ENCODE measurements around the gene SLC47A1. TPM values are rescaled to one million over a fixed set of nuclear protein-coding genes. Genes with fewer than 3 reads are reported as not detected.
"Not testable (repeated sequence)": the region's sequence is repeated elsewhere in the genome, so short reads cannot be mapped to it uniquely, and the experiment has no call there.

Gene SLC47A1, protein sequence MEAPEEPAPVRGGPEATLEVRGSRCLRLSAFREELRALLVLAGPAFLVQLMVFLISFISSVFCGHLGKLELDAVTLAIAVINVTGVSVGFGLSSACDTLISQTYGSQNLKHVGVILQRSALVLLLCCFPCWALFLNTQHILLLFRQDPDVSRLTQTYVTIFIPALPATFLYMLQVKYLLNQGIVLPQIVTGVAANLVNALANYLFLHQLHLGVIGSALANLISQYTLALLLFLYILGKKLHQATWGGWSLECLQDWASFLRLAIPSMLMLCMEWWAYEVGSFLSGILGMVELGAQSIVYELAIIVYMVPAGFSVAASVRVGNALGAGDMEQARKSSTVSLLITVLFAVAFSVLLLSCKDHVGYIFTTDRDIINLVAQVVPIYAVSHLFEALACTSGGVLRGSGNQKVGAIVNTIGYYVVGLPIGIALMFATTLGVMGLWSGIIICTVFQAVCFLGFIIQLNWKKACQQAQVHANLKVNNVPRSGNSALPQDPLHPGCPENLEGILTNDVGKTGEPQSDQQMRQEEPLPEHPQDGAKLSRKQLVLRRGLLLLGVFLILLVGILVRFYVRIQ
- total RNA-seq (2014; rRNA removed; shearing (Covaris generic)): not detected in 2 replicates

DNA sequence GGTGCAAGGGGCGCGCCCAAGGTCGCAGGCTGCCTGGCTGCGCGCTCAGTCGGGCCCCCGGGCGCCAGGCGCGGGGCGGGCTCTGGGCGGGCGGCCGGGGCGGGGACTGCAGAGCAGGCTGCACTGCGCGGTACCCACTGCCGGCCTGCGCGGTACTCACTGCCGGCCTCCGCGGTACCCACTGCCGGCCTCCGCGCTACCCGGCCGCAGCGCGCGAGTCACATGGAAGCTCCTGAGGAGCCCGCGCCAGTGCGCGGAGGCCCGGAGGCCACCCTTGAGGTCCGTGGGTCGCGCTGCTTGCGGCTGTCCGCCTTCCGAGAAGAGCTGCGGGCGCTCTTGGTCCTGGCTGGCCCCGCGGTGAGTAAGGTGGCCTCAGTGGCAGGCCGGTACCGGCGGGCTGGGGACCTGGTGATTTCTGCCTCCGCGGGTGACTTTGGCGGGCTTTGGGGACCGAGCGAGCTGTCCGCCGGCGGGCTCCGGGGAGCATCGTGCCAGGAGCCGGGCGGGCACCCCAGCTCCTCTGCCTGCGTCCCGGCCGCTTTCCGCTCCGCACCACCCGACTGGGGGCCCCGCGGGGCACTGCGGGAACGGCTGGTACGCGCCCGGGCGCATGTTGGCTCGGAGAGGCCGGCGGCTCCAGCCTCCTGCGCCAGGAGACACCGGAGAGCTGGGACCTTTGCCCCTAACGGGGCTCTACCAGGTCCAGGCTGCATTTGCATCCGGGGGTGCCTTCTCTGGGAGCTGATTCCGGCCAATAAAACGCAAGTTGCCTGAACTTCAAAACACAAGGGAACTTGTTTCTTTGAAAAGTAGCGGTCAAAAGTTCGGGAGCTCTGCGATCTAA is at the start of gene SLC47A1:
SLC47A1 (plus strand) TSS at position 137 of the 844 bp plus-strand sequence; CDS start at position 223, 86 bp downstream.
- peak; percentile 46 for DNase-seq (ENCODE audit: low read depth)

DNA sequence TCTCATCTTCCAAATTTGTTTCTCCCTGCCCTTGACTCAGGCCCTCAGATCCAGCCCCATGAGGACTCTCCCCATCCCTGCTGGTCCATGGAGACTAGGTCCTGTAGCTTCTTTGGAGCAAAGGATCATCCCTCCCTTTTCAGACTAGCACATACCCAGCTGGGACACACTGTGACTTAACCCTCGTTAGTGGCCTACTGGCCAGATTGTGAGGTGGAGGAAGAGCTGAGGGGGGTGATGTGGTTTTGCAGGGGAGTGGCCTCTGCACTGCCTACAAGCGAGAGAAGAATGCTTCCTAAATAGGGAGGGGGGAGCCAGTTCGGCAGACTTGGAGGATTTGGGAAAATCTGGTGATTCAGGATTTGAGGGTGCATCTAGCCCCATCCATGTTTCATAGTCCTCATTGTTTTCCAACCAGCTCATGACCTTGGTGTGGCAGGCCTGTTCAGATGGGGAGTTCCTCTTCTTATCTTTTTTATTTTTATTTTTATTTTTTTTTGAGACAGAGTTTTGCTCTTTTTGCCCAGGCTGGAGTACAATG is 47.8 kb upstream of the SLC47A1 start:
- no peak for DNase-seq (ENCODE audit: low read depth)

DNA sequence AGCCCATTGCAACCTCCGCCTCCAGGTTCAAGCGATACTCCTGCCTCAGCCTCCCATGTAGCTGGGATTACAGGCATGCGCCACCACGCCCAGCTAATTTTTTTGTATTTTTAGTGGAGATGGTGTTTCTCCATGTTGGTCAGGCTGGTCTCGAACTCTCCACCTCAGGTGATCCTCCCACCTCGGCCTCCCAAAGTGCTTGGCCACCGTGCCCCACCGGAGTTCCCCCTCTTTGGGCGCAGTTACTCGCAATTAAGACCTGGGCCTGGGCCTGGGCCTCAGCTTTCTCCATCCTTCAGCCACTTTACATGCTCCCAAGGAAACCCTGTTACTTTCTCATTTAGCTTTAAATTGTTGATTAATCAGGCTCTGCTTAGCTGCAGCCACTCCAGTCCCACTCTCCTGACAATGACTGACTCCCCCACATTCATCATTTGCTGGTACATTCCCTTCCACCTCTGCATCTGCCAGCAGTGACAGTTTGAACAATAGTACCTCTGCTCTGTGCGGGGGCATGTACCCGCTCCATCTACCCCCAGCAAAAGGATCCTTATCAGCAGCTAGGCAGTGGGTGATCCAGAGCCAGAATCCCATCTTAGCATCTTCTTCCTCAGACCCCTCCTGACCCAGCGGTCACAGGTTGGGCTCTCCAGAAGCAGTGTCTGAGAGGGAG is 47.2 kb upstream of the SLC47A1 start:
- DNase-seq (ENCODE audit: low read depth): no peak

DNA sequence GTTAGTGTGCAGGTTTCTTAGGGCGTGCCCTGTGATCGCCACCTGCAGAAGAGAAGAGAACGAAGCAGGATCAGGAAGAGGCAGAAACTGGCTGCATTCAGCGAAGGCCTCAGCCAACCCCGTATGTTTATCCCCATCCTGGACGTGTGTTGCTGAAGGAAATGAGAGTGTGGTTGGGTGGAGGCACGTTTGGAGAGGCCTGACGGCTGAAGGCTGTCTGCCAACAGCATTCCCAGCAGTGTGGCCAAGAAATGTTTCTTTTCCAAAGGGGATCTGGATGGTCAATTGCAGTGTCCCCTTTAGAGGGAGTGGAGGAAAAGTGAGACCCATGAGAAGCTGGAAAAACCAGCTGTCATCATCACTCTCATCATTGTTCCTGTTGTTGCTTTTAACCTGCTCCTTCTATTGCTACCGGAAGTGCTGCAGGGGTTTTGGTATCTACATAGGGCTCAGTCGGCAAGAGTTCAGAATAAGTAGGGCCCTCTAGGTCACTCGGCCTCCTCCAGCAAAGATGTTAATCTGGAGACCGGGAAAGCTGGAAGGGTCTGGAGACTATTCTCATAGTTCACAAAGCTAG is 46.5 kb upstream of the SLC47A1 start:
- no peak for DNase-seq (ENCODE audit: low read depth)

DNA sequence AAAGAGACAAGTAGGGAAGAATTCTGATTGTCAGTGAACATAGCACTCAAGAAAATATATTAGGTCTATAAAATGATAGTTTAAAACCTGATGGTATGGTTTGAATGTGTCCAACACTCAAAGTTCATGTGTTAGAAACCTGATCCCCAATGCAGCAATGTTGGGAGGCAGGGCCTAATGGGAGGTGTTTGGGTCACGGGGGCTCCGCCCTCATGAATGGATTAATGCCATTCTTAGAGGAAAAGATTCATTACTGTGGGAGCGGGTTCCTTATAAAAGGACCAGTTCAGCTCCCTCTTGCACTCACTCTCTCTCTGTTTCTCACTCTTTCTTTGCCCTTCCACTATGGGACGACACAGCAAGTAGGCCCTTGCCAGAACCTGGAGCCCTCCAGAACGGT is 41.5 kb upstream of the SLC47A1 start:
- DNase-seq (ENCODE audit: low read depth): no peak

DNA sequence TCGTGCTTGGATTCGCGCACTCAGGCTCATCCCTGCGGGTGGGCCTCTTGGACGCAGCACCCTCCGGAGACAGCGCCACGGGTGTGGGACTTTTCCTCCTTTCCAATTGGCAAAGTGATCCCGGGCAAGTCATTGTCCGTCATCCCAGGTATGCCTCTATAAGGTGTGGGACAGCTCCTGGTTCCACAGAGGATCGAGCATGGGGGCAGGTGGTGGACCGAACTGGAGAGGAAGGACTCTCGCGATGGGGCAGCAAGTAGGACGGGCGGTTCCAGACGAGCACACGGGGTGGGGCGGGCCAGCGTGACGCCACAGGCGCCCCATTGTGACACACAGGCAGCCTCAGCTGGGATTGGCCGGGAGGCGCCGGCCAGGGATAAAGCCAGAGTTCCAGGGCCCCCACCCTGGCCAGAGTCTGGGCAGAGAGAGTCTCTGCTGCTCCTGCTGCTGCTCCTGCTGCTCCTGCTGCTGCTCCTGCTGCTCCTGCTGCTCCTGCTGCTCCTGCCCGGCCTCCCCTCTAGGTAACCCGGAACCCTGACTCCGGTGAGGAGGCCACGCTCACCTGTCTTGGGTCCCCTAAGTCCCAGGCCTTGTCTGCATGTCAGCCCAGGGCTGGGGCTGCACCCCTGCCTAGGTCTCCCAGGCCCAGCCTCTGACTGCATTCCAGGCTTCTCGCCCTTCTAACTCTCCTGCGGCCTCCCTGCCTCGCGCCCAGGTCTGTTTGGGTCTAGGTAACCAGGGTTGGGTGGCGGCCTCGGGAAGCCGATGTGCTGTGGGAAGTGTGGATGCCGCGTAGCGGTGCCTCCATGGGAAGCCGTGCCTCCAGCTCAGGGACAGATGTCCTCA is 38.5 kb upstream of the SLC47A1 start:
- no peak for DNase-seq (ENCODE audit: low read depth)

DNA sequence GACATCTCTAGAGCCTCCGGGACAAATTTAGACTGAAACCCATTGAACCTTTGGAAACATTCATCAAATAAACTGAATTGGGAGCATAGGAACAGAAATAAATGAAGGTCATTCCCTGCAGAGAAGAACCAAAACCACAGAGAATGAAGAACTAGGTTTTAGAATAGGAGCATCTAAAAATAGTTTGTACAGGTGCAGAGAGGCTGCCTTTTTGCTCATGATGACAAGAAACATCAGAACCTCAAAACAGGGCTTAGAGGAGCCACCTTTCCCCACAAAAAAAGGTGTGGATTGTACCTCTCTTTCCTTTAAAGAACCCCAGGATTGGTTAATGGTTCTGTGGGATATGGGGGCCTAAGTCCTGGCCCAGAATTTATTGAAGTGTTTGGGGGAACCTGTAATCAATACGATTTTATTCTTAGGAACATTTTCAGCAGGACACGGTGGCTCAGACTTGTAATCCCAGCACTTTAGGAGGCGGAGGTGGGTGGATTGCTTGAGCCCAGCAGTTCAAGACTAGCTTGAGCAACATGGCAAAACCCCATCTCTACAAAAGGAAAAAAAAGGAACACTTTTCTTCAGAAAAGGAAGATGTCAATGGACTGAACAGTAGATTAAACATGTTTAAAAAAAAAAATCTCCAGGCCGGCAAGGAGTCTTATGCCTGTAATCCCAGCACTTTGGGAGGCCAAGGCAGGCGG is 37.7 kb upstream of the SLC47A1 start:
- no peak for DNase-seq (ENCODE audit: low read depth)

DNA sequence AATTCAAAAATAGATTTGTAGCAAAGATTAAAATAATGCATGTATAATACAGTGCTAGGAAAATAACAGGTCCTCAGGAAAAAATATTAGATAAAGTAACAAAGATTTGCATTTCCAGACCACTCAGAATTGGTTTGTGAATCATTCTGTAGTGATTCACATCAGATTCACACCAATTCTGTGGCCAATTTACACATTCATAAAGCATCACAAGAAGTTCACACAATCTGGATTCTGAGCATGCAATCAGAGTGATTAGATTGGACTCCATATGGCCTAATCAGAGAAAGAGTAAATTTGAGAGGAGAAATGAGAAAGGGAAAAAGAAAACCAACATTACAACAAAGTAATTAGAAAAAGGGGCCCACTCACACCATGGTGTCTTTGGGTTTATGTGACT is 36.0 kb upstream of the SLC47A1 start:
- no peak for DNase-seq (ENCODE audit: low read depth)

DNA sequence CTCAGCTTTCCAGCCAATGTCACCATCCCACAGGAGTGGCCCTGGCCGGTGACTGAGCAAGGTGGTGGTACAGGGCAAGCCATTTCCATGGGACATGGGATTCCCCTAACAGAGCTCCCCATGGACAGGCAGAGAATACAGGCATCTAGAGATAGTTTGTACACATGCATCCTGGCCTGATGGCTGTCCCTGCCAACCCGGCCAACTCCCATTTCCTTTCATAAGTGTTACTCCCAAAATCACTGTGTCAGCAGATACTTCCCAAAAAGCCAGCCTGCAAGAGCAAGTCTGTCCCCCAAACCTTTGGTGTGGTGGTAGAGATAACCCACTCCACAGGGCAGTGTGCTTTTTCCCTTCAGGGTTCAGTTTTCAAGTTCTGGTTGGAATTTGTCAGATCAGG is 32.4 kb upstream of the SLC47A1 start:
- no peak for DNase-seq (ENCODE audit: low read depth)

DNA sequence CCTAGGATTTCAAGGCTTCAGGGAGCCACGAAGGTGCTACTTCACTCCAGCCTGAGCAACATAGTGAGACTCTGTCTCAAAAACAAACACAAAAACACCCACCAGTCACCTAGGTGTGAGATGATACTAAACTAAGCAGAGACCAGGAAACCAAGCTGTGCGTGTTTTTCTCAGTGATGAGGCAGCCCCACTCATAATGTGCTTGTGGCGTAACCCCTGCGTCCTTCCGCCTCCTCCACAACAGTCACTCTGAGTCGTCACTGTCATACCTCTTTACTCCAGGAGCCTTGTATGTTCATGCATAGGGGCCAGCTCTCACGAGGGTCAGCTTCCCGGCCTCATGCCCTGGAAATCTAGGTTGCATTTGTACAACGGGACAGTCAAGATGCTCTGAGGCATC is 31.1 kb upstream of the SLC47A1 start:
- DNase-seq (ENCODE audit: low read depth): no peak

DNA sequence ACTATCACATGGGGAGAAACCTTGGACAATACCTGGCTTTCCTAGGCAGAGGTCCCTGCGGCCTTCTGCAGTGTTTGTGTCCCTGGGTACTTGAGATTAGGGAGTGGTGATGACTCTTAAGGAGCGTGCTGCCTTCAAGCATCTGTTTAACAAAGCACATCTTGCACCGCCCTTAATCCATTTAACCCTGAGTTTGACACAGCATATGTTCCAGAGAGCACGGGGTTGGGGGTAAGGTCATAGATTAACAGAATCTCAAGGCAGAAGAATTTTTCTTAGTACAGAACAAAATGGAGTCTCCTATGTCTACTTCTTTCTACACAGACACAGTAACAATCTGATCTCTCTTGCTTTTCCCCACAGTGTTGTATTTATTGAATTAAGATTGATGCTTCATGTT is 28.1 kb upstream of the SLC47A1 start:
- DNase-seq (ENCODE audit: low read depth): not testable (repeated sequence)

DNA sequence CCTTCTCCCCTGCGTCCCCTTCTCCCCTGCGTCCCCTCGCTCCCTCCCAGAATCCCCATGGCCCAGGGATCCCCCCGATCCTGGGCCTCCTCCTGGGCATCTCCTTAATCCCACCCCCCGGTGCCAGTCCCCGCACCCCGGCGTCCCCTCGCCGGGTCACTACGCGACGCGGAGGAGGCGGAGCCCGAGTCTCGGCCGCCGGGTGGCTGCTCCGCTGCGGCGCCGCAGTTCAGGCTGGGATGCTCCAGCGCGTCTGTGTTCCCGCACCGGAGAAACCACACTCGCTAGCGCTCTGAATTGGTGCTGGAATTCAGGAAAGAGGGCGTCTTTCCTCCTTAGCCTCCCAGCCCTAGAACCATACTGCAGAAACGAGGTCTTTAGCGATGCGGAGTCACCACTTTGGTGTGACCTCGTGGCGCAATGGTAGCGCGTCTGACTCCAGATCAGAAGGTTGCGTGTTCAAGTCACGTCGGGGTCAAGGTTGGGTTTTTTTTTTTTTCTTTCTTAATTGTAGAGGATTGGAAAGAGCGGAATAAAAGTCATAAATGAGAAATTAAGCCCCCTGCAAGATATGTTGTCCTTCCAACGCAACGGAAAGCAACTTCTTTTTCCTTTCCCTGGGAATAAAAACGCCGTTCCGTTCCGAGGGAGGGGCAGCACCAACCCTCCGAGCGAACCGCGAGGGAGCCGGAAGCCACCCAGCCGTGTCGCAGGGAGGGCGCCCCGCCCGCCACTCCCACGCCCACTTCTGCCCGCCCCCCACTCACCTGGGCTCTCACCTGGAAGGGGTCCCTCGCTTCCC is 25.7 kb upstream of the SLC47A1 start:
- peak; percentile 88 for DNase-seq (ENCODE audit: low read depth)

DNA sequence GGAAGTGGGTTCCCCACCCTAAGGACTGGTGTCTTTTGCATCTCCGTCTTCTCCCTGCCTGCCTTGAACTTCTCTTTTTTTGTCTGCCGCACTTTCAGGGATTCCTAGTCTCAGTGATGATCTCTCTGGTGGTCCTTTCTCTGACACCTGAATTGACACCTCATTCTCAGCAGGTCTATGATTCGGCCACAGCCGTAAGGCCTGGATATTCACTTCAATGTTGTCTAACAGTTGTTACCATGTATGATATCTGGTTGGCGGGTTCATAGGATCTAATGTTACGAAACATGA is 25.1 kb upstream of the SLC47A1 start:
- no peak for DNase-seq (ENCODE audit: low read depth)

DNA sequence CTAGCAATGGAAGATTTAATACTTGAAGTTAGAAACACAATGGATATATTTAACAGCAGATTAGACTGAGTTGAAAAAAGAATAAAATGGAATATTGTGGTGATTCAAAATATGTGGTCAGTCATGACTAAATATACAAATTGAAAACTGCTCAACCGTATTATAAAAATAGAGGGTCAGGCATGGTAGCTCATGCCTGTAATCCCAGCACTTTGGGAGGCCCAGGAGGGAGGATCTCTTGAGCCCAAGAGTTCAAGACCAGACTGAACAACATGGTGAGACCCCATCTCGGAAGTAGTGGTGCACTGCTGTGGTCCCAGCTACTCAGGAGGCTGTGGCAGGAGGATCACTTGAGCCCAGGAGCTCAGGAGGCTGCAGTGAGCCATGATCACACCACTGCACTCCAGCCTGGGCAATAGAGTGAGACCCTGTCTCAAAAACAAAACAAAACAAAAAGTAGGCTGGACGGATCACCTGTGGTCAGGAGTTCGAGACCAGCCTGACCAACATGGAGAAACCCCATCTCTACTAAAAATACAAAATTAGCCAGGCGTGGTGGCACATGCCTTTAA is 24.3 kb upstream of the SLC47A1 start:
- not testable (repeated sequence) for DNase-seq (ENCODE audit: low read depth)

DNA sequence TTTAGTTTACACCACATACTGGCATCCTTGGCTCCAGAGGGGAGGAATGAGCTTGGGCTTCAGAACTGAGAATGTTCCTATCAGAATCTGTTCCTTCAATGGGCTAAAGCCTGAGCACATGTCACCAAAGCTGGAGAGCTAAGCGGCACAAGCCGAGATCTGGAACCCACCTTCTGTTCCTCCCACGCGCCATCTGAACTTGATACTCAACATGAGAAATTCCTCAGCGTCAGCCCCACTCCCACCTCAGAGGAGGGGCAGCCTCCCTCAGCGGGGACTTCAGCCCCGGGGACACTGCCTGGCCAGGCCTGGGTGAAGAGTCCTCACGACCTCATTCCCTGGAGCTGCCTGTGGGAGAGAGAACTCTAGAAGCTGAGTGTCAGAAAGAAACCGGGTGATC is 22.8 kb upstream of the SLC47A1 start:
- DNase-seq (ENCODE audit: low read depth): no peak

DNA sequence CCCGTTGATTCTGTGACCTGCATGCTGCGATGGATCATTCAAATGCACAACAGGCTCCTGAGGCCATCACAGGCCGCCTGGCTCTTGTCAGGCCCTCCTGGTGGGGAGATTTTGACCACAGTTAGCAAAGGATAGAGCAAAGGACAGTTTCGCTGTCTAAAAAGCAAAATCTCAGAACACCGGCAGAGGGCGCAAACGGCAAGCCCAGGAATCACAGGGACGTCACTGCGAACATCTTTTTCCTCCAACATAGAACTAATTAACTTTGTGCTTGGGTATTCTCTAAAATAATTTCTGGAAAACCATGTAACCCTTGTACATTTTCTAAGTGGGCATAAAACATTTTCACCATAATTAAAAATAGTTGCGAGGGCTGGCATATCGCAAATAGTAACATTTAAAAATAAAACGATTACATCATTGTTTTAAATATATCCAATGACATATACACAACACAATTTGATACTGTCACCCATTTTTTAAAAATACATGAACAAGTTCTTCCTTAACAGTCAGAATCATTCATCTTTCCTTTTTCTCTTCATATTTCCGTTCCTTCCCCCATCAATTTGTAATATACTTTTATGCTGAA is 19.7 kb upstream of the SLC47A1 start:
- DNase-seq (ENCODE audit: low read depth): peak; percentile 65

DNA sequence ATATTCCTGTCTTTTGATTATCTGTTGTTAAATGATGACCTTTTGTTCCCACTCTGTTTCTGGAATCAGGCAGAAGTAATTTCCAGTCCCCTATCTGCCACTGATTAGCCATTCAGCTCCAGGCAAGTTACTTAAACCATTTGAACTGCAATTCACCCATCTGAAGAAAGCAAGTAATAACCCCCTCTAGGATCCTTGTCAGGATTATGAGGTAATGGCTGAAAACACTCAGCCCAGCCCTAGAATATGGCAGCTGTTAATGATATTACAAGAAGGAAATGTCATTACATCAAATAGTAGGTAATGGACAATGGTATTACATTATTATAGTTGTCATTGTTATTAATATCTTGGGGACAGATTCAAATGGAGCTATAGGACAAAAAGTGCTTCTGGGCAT is 16.0 kb upstream of the SLC47A1 start:
- DNase-seq (ENCODE audit: low read depth): no peak

All from Daoy (cell line).